ENCODE data around the gene PHC2.

GRCh38 chr1:33429332-33429731 is 1.6 kb downstream of the PHC2 start:
- TF ChIP-seq, protein P1, sequence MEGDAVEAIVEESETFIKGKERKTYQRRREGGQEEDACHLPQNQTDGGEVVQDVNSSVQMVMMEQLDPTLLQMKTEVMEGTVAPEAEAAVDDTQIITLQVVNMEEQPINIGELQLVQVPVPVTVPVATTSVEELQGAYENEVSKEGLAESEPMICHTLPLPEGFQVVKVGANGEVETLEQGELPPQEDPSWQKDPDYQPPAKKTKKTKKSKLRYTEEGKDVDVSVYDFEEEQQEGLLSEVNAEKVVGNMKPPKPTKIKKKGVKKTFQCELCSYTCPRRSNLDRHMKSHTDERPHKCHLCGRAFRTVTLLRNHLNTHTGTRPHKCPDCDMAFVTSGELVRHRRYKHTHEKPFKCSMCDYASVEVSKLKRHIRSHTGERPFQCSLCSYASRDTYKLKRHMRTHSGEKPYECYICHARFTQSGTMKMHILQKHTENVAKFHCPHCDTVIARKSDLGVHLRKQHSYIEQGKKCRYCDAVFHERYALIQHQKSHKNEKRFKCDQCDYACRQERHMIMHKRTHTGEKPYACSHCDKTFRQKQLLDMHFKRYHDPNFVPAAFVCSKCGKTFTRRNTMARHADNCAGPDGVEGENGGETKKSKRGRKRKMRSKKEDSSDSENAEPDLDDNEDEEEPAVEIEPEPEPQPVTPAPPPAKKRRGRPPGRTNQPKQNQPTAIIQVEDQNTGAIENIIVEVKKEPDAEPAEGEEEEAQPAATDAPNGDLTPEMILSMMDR (conservative IDR thresholded peaks at IDR 0.05), result no peak
- TF ChIP-seq ZFX (IDR thresholded peaks at IDR 0.05), result no peak
